Trophoblast cell (in vitro differentiated cells and primary cell): ENCODE results near the gene ZFP36L2.
A peak's percentile ranks its signal among the peaks of the same experiment; 100 is the strongest.

Source experiments
- DNase-seq, 2 donors: peaks; one replicate each; pipeline ENCODE4 v3.0.0-alpha.2; 2016
- H2AFZ ChIP-seq: 2 replicates; pipeline ENCODE4 v1.6.1; 2013; ENCODE audit warnings: low read length, moderate library complexity, mild to moderate bottlenecking; ENCODE audit not compliant: insufficient read depth, poor library complexity
- H2AK5ac ChIP-seq: 2 replicates; pipeline ENCODE4 v1.6.1; 2013; ENCODE audit warnings: mild to moderate bottlenecking, low read length
- H2BK120ac ChIP-seq: 2 replicates; pipeline ENCODE4 v1.6.1; 2013; ENCODE audit warnings: low read length, mild to moderate bottlenecking, moderate library complexity; ENCODE audit not compliant: insufficient read depth, poor library complexity
- H2BK12ac ChIP-seq: 2 replicates; pipeline ENCODE4 v1.6.1; 2013; ENCODE audit warnings: mild to moderate bottlenecking, low read length, moderate library complexity
- H2BK5ac ChIP-seq: 2 replicates; pipeline ENCODE4 v1.6.1; 2013; ENCODE audit warnings: low read length, low read depth, moderate library complexity, mild to moderate bottlenecking; ENCODE audit not compliant: poor library complexity
- H3K14ac ChIP-seq: 2 replicates; pipeline ENCODE4 v1.6.1; 2013; ENCODE audit warnings: mild to moderate bottlenecking, low read length
- H3K18ac ChIP-seq: 2 replicates; pipeline ENCODE4 v1.6.1; 2013; ENCODE audit warnings: mild to moderate bottlenecking, low read length
- H3K23ac ChIP-seq: 2 replicates; pipeline ENCODE4 v1.6.1; 2013; ENCODE audit warnings: low read length
- H3K27ac ChIP-seq: 2 replicates; pipeline ENCODE4 v1.5.1; 2013; ENCODE audit warnings: low read depth, mild to moderate bottlenecking, inconsistent platforms, low read length, moderate library complexity
- H3K27me3 ChIP-seq: 2 replicates; pipeline ENCODE4 v1.6.1; 2013; ENCODE audit warnings: inconsistent platforms, mild to moderate bottlenecking, low read length, moderate library complexity; ENCODE audit not compliant: insufficient read depth
- H3K36me3 ChIP-seq, 2 experiments: 1 replicate in 1 of 2; 2 replicates in 1 of 2; pipeline ENCODE4 v1.6.1; 2013; ENCODE audit warnings: low read length in 2 of 2, mild to moderate bottlenecking in 2 of 2, moderate library complexity in 1 of 2; ENCODE audit not compliant: insufficient read depth in 2 of 2, control insufficient read depth in 1 of 2
- H3K4ac ChIP-seq: 2 replicates; pipeline ENCODE4 v1.6.1; 2013; ENCODE audit warnings: low read depth, mild to moderate bottlenecking, low read length, moderate library complexity
- H3K4me1 ChIP-seq, 2 experiments: 1 replicate in 1 of 2; 2 replicates in 1 of 2; pipeline ENCODE4 v1.6.1; 2013; ENCODE audit warnings: low read length in 2 of 2, mild to moderate bottlenecking in 2 of 2, moderate library complexity in 1 of 2; ENCODE audit not compliant: insufficient read depth in 2 of 2, control insufficient read depth in 1 of 2
- H3K4me2 ChIP-seq: 2 replicates; pipeline ENCODE4 v1.6.1; 2013; ENCODE audit warnings: inconsistent platforms, mild to moderate bottlenecking, low read length, moderate library complexity
- H3K4me3 ChIP-seq: 2 replicates; pipeline ENCODE4 v1.5.1; 2013; ENCODE audit warnings: mild to moderate bottlenecking, low read depth, low read length, inconsistent platforms
- H3K79me1 ChIP-seq: one replicate; pipeline ENCODE4 v1.6.1; 2013; ENCODE audit warnings: low read length
- H3K79me2 ChIP-seq: 2 replicates; pipeline ENCODE4 v1.6.1; 2013; ENCODE audit warnings: low read length, mild to moderate bottlenecking; ENCODE audit not compliant: control insufficient read depth, insufficient read depth, poor library complexity
- H3K9ac ChIP-seq: 2 replicates; pipeline ENCODE4 v1.6.1; 2013; ENCODE audit warnings: mild to moderate bottlenecking, low read length
- H3K9me3 ChIP-seq: 2 replicates; pipeline ENCODE4 v1.6.1; 2013; ENCODE audit warnings: low read depth, mild to moderate bottlenecking, control low read depth, inconsistent platforms, low read length; ENCODE audit not compliant: insufficient read depth
- H4K12ac ChIP-seq: 2 replicates; pipeline ENCODE4 v1.6.1; 2013; ENCODE audit warnings: low read depth, mild to moderate bottlenecking, low read length, moderate library complexity
- H4K8ac ChIP-seq: 2 replicates; pipeline ENCODE4 v1.6.1; 2013; ENCODE audit warnings: low read depth, mild to moderate bottlenecking, low read length, moderate library complexity
- H4K91ac ChIP-seq: one replicate; pipeline ENCODE4 v1.6.1; 2013; ENCODE audit warnings: low read depth, mild to moderate bottlenecking, low read length, moderate library complexity
- WGBS: extraction: QIAGEN DNeasy Blood & Tissue Kit; methylation state at CpG from one replicate; pipeline ENCODE4 v1.1.7; 2013; ENCODE audit warnings: missing lambda C conversion rate; ENCODE audit not compliant: insufficient read length, insufficient coverage; ENCODE audit errors: extremely low coverage; 5-methylcytosine and 5-hydroxymethylcytosine counted together

The ZFP36L2 gene

GRCh38 chr2:43210125-43210466 lies 16.3 kb downstream of the ZFP36L2 start:
- Histone ChIP-seq H3K4ac (no peak overlapping the region), H3K9ac (no peak overlapping the region), H3K4me2 (no peak overlapping the region), H3K27ac (no peak overlapping the region), H3K79me1 (no peaks in the 10 kb centered on the region), H4K8ac (no peak overlapping the region), H3K14ac (no peak overlapping the region), H3K27me3 (no peaks in the 10 kb centered on the region), H3K9me3 (no peaks in the 10 kb centered on the region), H3K4me1 (peaks cover 0 to 2% of the 10 kb centered on the region in 2 experiments), H4K91ac (peak overlapping the region; percentile 48), H2BK12ac (no peak overlapping the region), H2AFZ (no peak overlapping the region), H3K23ac (no peak overlapping the region), H2AK5ac (peak overlapping the region; percentile 19), H2BK5ac (no peak overlapping the region), H3K79me2 (no peaks in the 10 kb centered on the region), H2BK120ac (no peak overlapping the region), H4K12ac (no peak overlapping the region), H3K4me3 (no peak overlapping the region), H3K18ac (no peak overlapping the region), H3K36me3 (no peaks in the 10 kb centered on the region)
- no CpG with 5 or more reads among the region's 6 CpGs for WGBS
- DNase-seq = no peak

- H2BK5ac ChIP-seq = no peak overlapping the region
- peaks cover 0 to 2% of the 10 kb centered on the region in 2 experiments for H3K4me1 ChIP-seq
- H4K91ac ChIP-seq = no peak overlapping the region
- no peak overlapping the region for H3K14ac ChIP-seq
- H3K36me3 ChIP-seq = no peaks in the 10 kb centered on the region
- no peak overlapping the region for H4K12ac ChIP-seq
- no peak overlapping the region for H3K4ac ChIP-seq
- H3K27ac ChIP-seq = no peak overlapping the region
- H2BK12ac ChIP-seq = no peak overlapping the region
- H2AK5ac ChIP-seq = no peak overlapping the region
- no peaks in the 10 kb centered on the region for H3K79me1 ChIP-seq
- no peak for DNase-seq
- H3K9ac ChIP-seq = no peak overlapping the region
- H3K4me3 ChIP-seq = no peak overlapping the region
- no peak overlapping the region for H2AFZ ChIP-seq
- H3K79me2 ChIP-seq = no peaks in the 10 kb centered on the region
- no peak overlapping the region for H3K18ac ChIP-seq
- no peak overlapping the region for H2BK120ac ChIP-seq
- no peak overlapping the region for H4K8ac ChIP-seq
- H3K23ac ChIP-seq = no peak overlapping the region
- H3K27me3 ChIP-seq = no peaks in the 10 kb centered on the region
- WGBS = no CpG with 5 or more reads among the region's 5 CpGs
- H3K9me3 ChIP-seq = no peaks in the 10 kb centered on the region
- no peak overlapping the region for H3K4me2 ChIP-seq
Observed at GRCh38 chr2:43209204-43209717, 17.1 kb downstream of the ZFP36L2 start.

GRCh38 chr2:43207553-43208300 lies 18.7 kb downstream of the ZFP36L2 start:
- Histone ChIP-seq H3K79me2 (no peaks in the 10 kb centered on the region), H3K4me2 (no peak overlapping the region), H3K9ac (no peak overlapping the region)

GRCh38 chr2:43206602-43207001 lies 19.8 kb downstream of the ZFP36L2 start:
- Histone ChIP-seq H3K4me3 (no peak overlapping the region), H3K9ac (no peak overlapping the region), H3K9me3 (no peaks in the 10 kb centered on the region), H2BK5ac (no peak overlapping the region), H3K27ac (no peak overlapping the region), H3K23ac (no peak overlapping the region), H3K4me2 (no peak overlapping the region), H3K79me2 (no peaks in the 10 kb centered on the region), H2BK120ac (no peak overlapping the region), H3K4me1 (peaks cover 0 to 2% of the 10 kb centered on the region in 2 experiments), H3K79me1 (no peaks in the 10 kb centered on the region), H2BK12ac (no peak overlapping the region), H3K4ac (no peak overlapping the region), H3K18ac (no peak overlapping the region), H4K91ac (no peak overlapping the region), H4K12ac (no peak overlapping the region), H2AK5ac (no peak overlapping the region), H4K8ac (no peak overlapping the region), H3K36me3 (no peaks in the 10 kb centered on the region), H3K27me3 (no peaks in the 10 kb centered on the region), H3K14ac (no peak overlapping the region), H2AFZ (no peak overlapping the region)
- peak; percentile 62 to 67 for DNase-seq
- no CpG with 5 or more reads among the region's 7 CpGs for WGBS

More at GRCh38 chr2:43207553-43208300, 18.7 kb downstream of the ZFP36L2 start:
- no peak overlapping the region for H3K14ac ChIP-seq
- no peak overlapping the region for H3K27ac ChIP-seq
- no peaks in the 10 kb centered on the region for H3K27me3 ChIP-seq
- H3K36me3 ChIP-seq = no peaks in the 10 kb centered on the region
- H3K4me3 ChIP-seq = no peak overlapping the region
- H2BK12ac ChIP-seq = no peak overlapping the region
- no peak overlapping the region for H3K23ac ChIP-seq
- no peak overlapping the region for H4K12ac ChIP-seq
- H2AK5ac ChIP-seq = no peak overlapping the region
- H2BK5ac ChIP-seq = no peak overlapping the region
- H3K4me1 ChIP-seq = peaks cover 0 to 2% of the 10 kb centered on the region in 2 experiments
- WGBS = no CpG with 5 or more reads among the region's 9 CpGs
- no peak overlapping the region for H4K8ac ChIP-seq
- H3K18ac ChIP-seq = no peak overlapping the region
- H2AFZ ChIP-seq = no peak overlapping the region
- no peak for DNase-seq
- H3K79me1 ChIP-seq = no peaks in the 10 kb centered on the region
- H4K91ac ChIP-seq = no peak overlapping the region
- no peaks in the 10 kb centered on the region for H3K9me3 ChIP-seq
- no peak overlapping the region for H3K4ac ChIP-seq
- H2BK120ac ChIP-seq = no peak overlapping the region
